Measurements from ENCODE around the gene AOPEP. TPM values are rescaled to one million over a fixed set of nuclear protein-coding genes. Genes with fewer than 3 reads are reported as not detected.

AOPEP gene
- total and polyA plus RNA-seq, 2 donors (not counting 3 experiments of a cell fraction or from before 2014, with no cell fraction given), result 20.2 to 41.6 TPM

DNA sequence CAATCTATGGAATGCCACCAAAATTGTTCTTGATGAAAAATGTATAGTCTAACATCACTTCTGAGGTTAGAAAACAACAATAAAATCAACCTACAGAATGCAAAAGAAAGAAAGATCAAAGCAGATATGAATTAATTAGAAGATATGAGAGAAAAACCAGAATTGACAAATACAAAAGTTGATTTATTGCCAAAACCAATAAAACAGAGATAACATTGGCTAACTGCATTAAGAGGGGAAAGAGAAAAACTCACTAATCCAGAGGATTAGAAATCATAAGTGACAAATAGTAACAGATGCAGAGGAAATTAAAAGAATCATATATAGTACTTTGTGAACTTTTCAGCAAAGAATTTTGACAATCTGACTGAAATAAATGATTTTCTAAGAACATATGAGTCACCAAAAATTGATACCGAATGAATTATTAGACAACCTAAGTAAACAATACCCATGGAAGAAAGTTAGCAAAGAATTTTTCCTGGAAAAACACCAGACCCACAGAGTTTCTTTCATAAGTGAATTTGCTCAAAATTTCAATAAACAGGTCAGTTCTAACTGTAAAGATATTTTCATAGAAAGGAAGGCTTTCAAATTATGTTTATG lies 167.7 kb downstream of the AOPEP start:
- TF ChIP-seq MYC (IDR thresholded peaks at IDR 0.05; ENCODE audit: low read depth, low read length) (no peak), JUN (IDR thresholded peaks at IDR 0.05; ENCODE audit: borderline replicate concordance, insufficient read depth, insufficient read length, low read depth) (peak; percentile 17), FOS (IDR thresholded peaks at IDR 0.05; ENCODE audit: borderline replicate concordance, insufficient read depth, low read length) (peak; percentile 12)
- TF ChIP-seq, protein P1, sequence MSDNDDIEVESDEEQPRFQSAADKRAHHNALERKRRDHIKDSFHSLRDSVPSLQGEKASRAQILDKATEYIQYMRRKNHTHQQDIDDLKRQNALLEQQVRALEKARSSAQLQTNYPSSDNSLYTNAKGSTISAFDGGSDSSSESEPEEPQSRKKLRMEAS (IDR thresholded peaks at IDR 0.05; ENCODE audit: insufficient read depth, insufficient read length), result no peak
- Histone ChIP-seq H3K9me1 (replicated peaks; ENCODE audit: control insufficient read depth, extremely low read depth, insufficient read depth, low read length) (no peaks in the 10 kb centered on the region), H3K9me3 (replicated peaks; ENCODE audit: control insufficient read depth, insufficient read depth, low read length) (no peaks in the 10 kb centered on the region), H3K4me3 (replicated peaks in 1 of 3; ENCODE audit: insufficient read depth in 1 of 3, low read depth in 1 of 3, low read length in 3 of 3) (no peak overlapping the region), H3K27ac (ENCODE audit: insufficient read depth, low read depth, low read length) (no peak overlapping the region), H2AFZ (ENCODE audit: low read depth, low read length) (no peak overlapping the region), H3K4me2 (ENCODE audit: insufficient read depth, low read length) (no peak overlapping the region), H3K79me2 (ENCODE audit: control insufficient read depth, insufficient read depth, low read length) (no peaks in the 10 kb centered on the region), H3K4me1 (ENCODE audit: control insufficient read depth, extremely low read depth, insufficient read depth, low read length) (peaks cover 6% of the 10 kb centered on the region), H3K36me3 (ENCODE audit: control insufficient read depth in 2 of 2, extremely low read depth in 1 of 2, insufficient read depth in 2 of 2, low read length in 2 of 2) (no peaks in the 10 kb centered on the region), H3K9ac (replicated peaks; ENCODE audit: extremely low read depth, insufficient read depth, low read length) (no peak overlapping the region), H4K20me1 (replicated peaks; ENCODE audit: control insufficient read depth, extremely low read depth, insufficient read depth, low read length) (no peaks in the 10 kb centered on the region), H3K27me3 (ENCODE audit: control insufficient read depth in 2 of 2, insufficient read depth in 2 of 2, low read length in 2 of 2) (no peaks in the 10 kb centered on the region)
- FAIRE-seq (no peak), DNase-seq (ENCODE audit: low read depth, low spot score) (peak; percentile 60)
- ChIA-PET CTCF (no interaction called here), POLR2A (interaction anchor here (0.5 kb wide), 1 partner anchor 94 kb away, joined by 4 read pairs; no protein-coding TSS in a partner anchor)
- BruUV-seq (replicated peaks), result no TSS peak
- intact Hi-C loops (cut with micrococcal nuclease) (no loop called here), dilution Hi-C loops (cut with MboI; ENCODE audit: extremely low pct_ligation_motif_present, low sequenced_read_pairs) (no loop called here)

DNA sequence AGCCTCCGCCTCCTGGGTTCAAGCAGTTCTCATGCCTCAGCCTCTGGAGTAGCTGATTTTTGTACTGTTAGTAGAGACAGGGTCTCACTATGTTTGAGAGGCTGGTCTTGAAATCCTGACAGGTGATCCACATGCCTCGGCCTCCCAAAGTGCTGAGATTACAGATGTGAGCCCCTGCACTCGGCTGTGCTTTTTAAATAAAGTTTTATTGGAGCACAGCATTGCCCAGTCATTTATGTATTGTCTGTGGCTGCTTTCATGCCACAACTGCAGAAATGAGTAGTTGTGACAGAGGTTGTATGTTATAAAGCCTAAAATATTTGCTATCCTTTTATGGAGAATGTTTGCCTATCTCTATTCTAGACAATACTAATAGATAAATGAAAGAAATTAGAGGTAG lies 169.2 kb downstream of the AOPEP start:
- dilution Hi-C loops (cut with MboI; ENCODE audit: extremely low pct_ligation_motif_present, low sequenced_read_pairs) (no loop called here), intact Hi-C loops (cut with micrococcal nuclease) (no loop called here)
- Histone ChIP-seq H3K27ac (ENCODE audit: insufficient read depth, low read depth, low read length) (no peak overlapping the region), H3K4me2 (ENCODE audit: insufficient read depth, low read length) (no peak overlapping the region), H2AFZ (ENCODE audit: low read depth, low read length) (no peak overlapping the region), H3K9ac (replicated peaks; ENCODE audit: extremely low read depth, insufficient read depth, low read length) (no peak overlapping the region), H3K79me2 (ENCODE audit: control insufficient read depth, insufficient read depth, low read length) (no peaks in the 10 kb centered on the region), H4K20me1 (replicated peaks; ENCODE audit: control insufficient read depth, extremely low read depth, insufficient read depth, low read length) (no peaks in the 10 kb centered on the region), H3K4me3 (replicated peaks in 1 of 3; ENCODE audit: insufficient read depth in 1 of 3, low read depth in 1 of 3, low read length in 3 of 3) (no peak overlapping the region), H3K9me1 (replicated peaks; ENCODE audit: control insufficient read depth, extremely low read depth, insufficient read depth, low read length) (no peaks in the 10 kb centered on the region), H3K4me1 (ENCODE audit: control insufficient read depth, extremely low read depth, insufficient read depth, low read length) (peaks cover 6% of the 10 kb centered on the region), H3K36me3 (ENCODE audit: control insufficient read depth in 2 of 2, extremely low read depth in 1 of 2, insufficient read depth in 2 of 2, low read length in 2 of 2) (no peaks in the 10 kb centered on the region), H3K27me3 (ENCODE audit: control insufficient read depth in 2 of 2, insufficient read depth in 2 of 2, low read length in 2 of 2) (no peaks in the 10 kb centered on the region), H3K9me3 (replicated peaks; ENCODE audit: control insufficient read depth, insufficient read depth, low read length) (no peaks in the 10 kb centered on the region)
- CTCF ChIA-PET, result interaction anchor here (0.5 kb wide), 1 partner anchor 166 kb away, joined by 5 read pairs; no protein-coding TSS in a partner anchor
- TF ChIP-seq, protein P1 (IDR thresholded peaks at IDR 0.05; ENCODE audit: insufficient read depth, insufficient read length), result no peak
- TF ChIP-seq, protein P2, sequence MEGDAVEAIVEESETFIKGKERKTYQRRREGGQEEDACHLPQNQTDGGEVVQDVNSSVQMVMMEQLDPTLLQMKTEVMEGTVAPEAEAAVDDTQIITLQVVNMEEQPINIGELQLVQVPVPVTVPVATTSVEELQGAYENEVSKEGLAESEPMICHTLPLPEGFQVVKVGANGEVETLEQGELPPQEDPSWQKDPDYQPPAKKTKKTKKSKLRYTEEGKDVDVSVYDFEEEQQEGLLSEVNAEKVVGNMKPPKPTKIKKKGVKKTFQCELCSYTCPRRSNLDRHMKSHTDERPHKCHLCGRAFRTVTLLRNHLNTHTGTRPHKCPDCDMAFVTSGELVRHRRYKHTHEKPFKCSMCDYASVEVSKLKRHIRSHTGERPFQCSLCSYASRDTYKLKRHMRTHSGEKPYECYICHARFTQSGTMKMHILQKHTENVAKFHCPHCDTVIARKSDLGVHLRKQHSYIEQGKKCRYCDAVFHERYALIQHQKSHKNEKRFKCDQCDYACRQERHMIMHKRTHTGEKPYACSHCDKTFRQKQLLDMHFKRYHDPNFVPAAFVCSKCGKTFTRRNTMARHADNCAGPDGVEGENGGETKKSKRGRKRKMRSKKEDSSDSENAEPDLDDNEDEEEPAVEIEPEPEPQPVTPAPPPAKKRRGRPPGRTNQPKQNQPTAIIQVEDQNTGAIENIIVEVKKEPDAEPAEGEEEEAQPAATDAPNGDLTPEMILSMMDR (IDR thresholded peaks at IDR 0.05; ENCODE audit: extremely low read depth in 1 of 2, insufficient read depth in 1 of 2, low read depth in 1 of 2, low read length in 2 of 2), result no peak
- no peak for TF ChIP-seq POLR2AphosphoS5 (IDR thresholded peaks at IDR 0.05; ENCODE audit: insufficient read depth, low read depth, low read length)
- no peak for TF ChIP-seq JUN (IDR thresholded peaks at IDR 0.05; ENCODE audit: borderline replicate concordance, insufficient read depth, insufficient read length, low read depth)
- no peak for TF ChIP-seq EZH2 (IDR thresholded peaks at IDR 0.05; ENCODE audit: borderline replicate concordance, low read depth, low read length, severe bottlenecking)
- TF ChIP-seq GATA2 (IDR thresholded peaks at IDR 0.05; ENCODE audit: insufficient read depth, insufficient read length, low read depth, low read length), result no peak
- no peak for TF ChIP-seq MYC (IDR thresholded peaks at IDR 0.05; ENCODE audit: low read depth, low read length)
- no peak for TF ChIP-seq POLR2A (IDR thresholded peaks at IDR 0.05; ENCODE audit: low read depth, low read length)
- TF ChIP-seq FOS (IDR thresholded peaks at IDR 0.05; ENCODE audit: borderline replicate concordance, insufficient read depth, low read length), result no peak
- DNase-seq (ENCODE audit: low read depth, low spot score) (no peak), FAIRE-seq (no peak)
- POLR2A ChIA-PET, result no interaction called here
- BruUV-seq (replicated peaks), result no TSS peak

Data from endothelial cell of umbilical vein (primary cell).